Caco-2 (cell line): Measurements from ENCODE around the gene SMIM45.

Experiments
- BruUV-seq: library from RNA; stranded (reverse); fragments of 400-500 nt; replicated peaks from 2 replicates; lab custom pipeline; 2021; lab: Mats Ljungman, UMichigan
- CTCF ChIA-PET: fragments of 300-600 bp; sonication (Branson Sonifier 250); formaldehyde crosslinking; loops from one replicate; lab custom pipeline; 2022; ENCODE audit warnings: antibody characterized with exemption; lab: Charles Lee
- POLR2A ChIA-PET: fragments of 300-600 bp; sonication (Branson Sonifier 250); formaldehyde crosslinking; loops from one replicate; lab custom pipeline; 2022; ENCODE audit warnings: antibody characterized with exemption; lab: Charles Lee
- DNase-seq, 2 experiments: peaks; one replicate each; pipeline versions ENCODE4 v3.0.0 to v3.0.0-alpha.2; 2020 to 2022
- H3K27me3 ChIP-seq: replicated peaks from 2 replicates; pipeline ENCODE4 v1.6.0; 2011; ENCODE audit warnings: low read length; ENCODE audit not compliant: control insufficient read depth, insufficient read depth
- H3K36me3 ChIP-seq: 2 replicates; pipeline ENCODE4 v1.5.1; 2011; ENCODE audit warnings: low read length; ENCODE audit not compliant: control insufficient read depth, insufficient read depth
- H3K4me1 ChIP-seq: fragments of 250-450 bp; sonication (Bioruptor Pico); 2 replicates; pipeline ENCODE4 v1.5.1; 2020; ENCODE audit warnings: mild to moderate bottlenecking
- H3K4me3 ChIP-seq: 2 replicates; pipeline ENCODE4 v1.5.1; 2011; ENCODE audit warnings: low read depth, mild to moderate bottlenecking, control low read depth, low read length
- H3K9me3 ChIP-seq: fragments of 250-450 bp; sonication (Bioruptor Pico); 2 replicates; pipeline ENCODE4 v1.5.1; 2020; ENCODE audit warnings: mild to moderate bottlenecking, moderate library complexity
- H3K27ac Mint-ChIP-seq: one replicate; pipeline ENCODE4 v1.8.0; 2022; ENCODE audit warnings: mixed read lengths; ENCODE audit not compliant: unreplicated experiment
- H3K27me3 Mint-ChIP-seq: one replicate; pipeline ENCODE4 v1.8.0; 2022; ENCODE audit warnings: mixed read lengths; ENCODE audit not compliant: insufficient read depth, unreplicated experiment
- H3K36me3 Mint-ChIP-seq: one replicate; pipeline ENCODE4 v1.8.0; 2022; ENCODE audit warnings: mild to moderate bottlenecking, mixed read lengths; ENCODE audit not compliant: insufficient read depth, unreplicated experiment
- H3K4me1 Mint-ChIP-seq: one replicate; pipeline ENCODE4 v1.8.0; 2022; ENCODE audit warnings: low read depth, mixed read lengths; ENCODE audit not compliant: unreplicated experiment
- H3K4me3 Mint-ChIP-seq: one replicate; pipeline ENCODE4 v1.8.0; 2022; ENCODE audit warnings: mild to moderate bottlenecking, moderate library complexity, mixed read lengths; ENCODE audit not compliant: unreplicated experiment
- H3K9me3 Mint-ChIP-seq: one replicate; pipeline ENCODE4 v1.8.0; 2022; ENCODE audit warnings: mixed read lengths; ENCODE audit not compliant: unreplicated experiment
- CTCF ChIP-seq, 2 experiments: fragments of 200-600 bp in 1 of 2; IDR thresholded peaks; 1 replicate in 1 of 2; 2 replicates in 1 of 2; pipeline versions ENCODE4 v1.5.1 to v1.8.0; 2011 to 2022; ENCODE audit warnings: antibody characterized with exemption in 1 of 2, control low read depth in 1 of 2, inconsistent platforms in 1 of 2, low read depth in 1 of 2, low read length in 1 of 2, mild to moderate bottlenecking in 1 of 2, moderate library complexity in 1 of 2; ENCODE audit not compliant: insufficient read depth in 1 of 2, severe bottlenecking in 1 of 2, unreplicated experiment in 1 of 2
- intact Hi-C: fragments of 100-400 bp; cut with micrococcal nuclease; formaldehyde crosslinking; loops from one replicate; pipeline ENCODE4 v1.10.0; 2022; ENCODE audit not compliant: unreplicated experiment

Gene SMIM45

GRCh38 chr22:41978732-41979131 lies 26.8 kb downstream of the SMIM45 start:
- intact Hi-C loops: no loop called here
- ChIA-PET CTCF (no interaction called here), POLR2A (no interaction called here)
- Mint-ChIP-seq H3K9me3 (no peaks in the 10 kb centered on the region), H3K27me3 (peaks cover 16% of the 10 kb centered on the region), H3K27ac (no peak overlapping the region), H3K4me3 (no peak overlapping the region), H3K36me3 (no peaks in the 10 kb centered on the region), H3K4me1 (peaks cover 10% of the 10 kb centered on the region)
- no peaks in the 10 kb centered on the region for H3K4me1 ChIP-seq
- H3K27me3 ChIP-seq: no peaks in the 10 kb centered on the region; the same call in none of the 2 replicates
- H3K4me3 ChIP-seq: no peak overlapping the region
- DNase-seq: no peak
- no peaks in the 10 kb centered on the region for H3K9me3 ChIP-seq
- H3K36me3 ChIP-seq: no peaks in the 10 kb centered on the region
- no TSS peak for BruUV-seq
- TF ChIP-seq CTCF (IDR thresholded peaks at IDR 0.05; ENCODE audit: insufficient read depth in 1 of 2, low read depth in 1 of 2, low read length in 1 of 2, severe bottlenecking in 1 of 2, unreplicated experiment in 1 of 2): no peak

- Mint-ChIP-seq H3K27ac (no peak overlapping the region), H3K9me3 (no peaks in the 10 kb centered on the region), H3K4me1 (peaks cover 10% of the 10 kb centered on the region), H3K36me3 (no peaks in the 10 kb centered on the region), H3K27me3 (peaks cover 15% of the 10 kb centered on the region), H3K4me3 (no peak overlapping the region)
- no TSS peak for BruUV-seq
- POLR2A ChIA-PET: no interaction called here
- no peaks in the 10 kb centered on the region for H3K9me3 ChIP-seq
- no peaks in the 10 kb centered on the region; the same call in none of the 2 replicates for H3K27me3 ChIP-seq
- H3K4me3 ChIP-seq: no peak overlapping the region
- CTCF ChIA-PET: no interaction called here
- intact Hi-C loops: no loop called here
- no peaks in the 10 kb centered on the region for H3K36me3 ChIP-seq
- DNase-seq: no peak
- TF ChIP-seq CTCF (IDR thresholded peaks at IDR 0.05; ENCODE audit: insufficient read depth in 1 of 2, low read depth in 1 of 2, low read length in 1 of 2, severe bottlenecking in 1 of 2, unreplicated experiment in 1 of 2): no peak
- H3K4me1 ChIP-seq: no peaks in the 10 kb centered on the region
Observed at GRCh38 chr22:41979423-41980250, 27.7 kb downstream of the SMIM45 start.

- no peak for DNase-seq
- H3K4me1 ChIP-seq: no peaks in the 10 kb centered on the region
- BruUV-seq: no TSS peak
- ChIA-PET POLR2A (no interaction called here), CTCF (interaction anchor here (0.6 kb wide), 1 partner anchor 207 kb away, joined by 3 read pairs; no protein-coding TSS in a partner anchor)
- no peaks in the 10 kb centered on the region for H3K36me3 ChIP-seq
- no peak for TF ChIP-seq CTCF (IDR thresholded peaks at IDR 0.05; ENCODE audit: insufficient read depth in 1 of 2, low read depth in 1 of 2, low read length in 1 of 2, severe bottlenecking in 1 of 2, unreplicated experiment in 1 of 2)
- Mint-ChIP-seq H3K4me1 (peaks cover 10% of the 10 kb centered on the region), H3K27ac (no peak overlapping the region), H3K27me3 (no peaks in the 10 kb centered on the region), H3K9me3 (no peaks in the 10 kb centered on the region), H3K36me3 (no peaks in the 10 kb centered on the region), H3K4me3 (no peak overlapping the region)
- intact Hi-C loops: no loop called here
- H3K4me3 ChIP-seq: no peak overlapping the region
- H3K27me3 ChIP-seq: no peaks in the 10 kb centered on the region; the same call in 1 of the 2 replicates
- no peaks in the 10 kb centered on the region for H3K9me3 ChIP-seq
Observed at GRCh38 chr22:41982865-41983264, 30.9 kb downstream of the SMIM45 start.
